ENCODE results near the gene COL4A3.
"Not testable (repeated sequence)": the region's sequence is repeated elsewhere in the genome, so short reads cannot be mapped to it uniquely, and the experiment has no call there.

Gene COL4A3

GRCh38 chr2:227206406-227206805 is 42.0 kb downstream of the COL4A3 start:
- DNase-seq (ENCODE audit: low read depth) = no peak

GRCh38 chr2:227207573-227207972 is 43.1 kb downstream of the COL4A3 start:
- DNase-seq (ENCODE audit: low read depth) = no peak

DNA sequence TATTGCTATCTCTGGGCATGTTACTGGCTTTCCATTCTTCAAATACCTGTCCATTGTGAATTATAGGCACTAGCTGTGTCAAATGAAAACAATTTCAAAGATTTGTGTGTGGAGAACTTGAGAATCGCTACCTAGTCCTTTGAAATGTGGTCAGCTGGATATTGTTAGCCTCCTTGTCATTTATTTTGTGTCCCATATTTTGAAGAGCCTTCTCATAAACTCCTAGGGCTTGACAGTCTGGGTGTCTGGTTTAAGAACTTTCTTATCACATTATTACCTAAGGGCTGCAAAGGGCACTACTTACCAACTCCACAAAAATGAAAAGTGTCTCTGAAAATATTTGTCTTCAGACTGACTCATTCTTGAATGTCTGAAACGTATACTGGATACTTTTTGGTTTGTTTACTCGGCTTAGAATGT is 50.2 kb downstream of the COL4A3 start:
- DNase-seq (ENCODE audit: low read depth) = no peak

DNA sequence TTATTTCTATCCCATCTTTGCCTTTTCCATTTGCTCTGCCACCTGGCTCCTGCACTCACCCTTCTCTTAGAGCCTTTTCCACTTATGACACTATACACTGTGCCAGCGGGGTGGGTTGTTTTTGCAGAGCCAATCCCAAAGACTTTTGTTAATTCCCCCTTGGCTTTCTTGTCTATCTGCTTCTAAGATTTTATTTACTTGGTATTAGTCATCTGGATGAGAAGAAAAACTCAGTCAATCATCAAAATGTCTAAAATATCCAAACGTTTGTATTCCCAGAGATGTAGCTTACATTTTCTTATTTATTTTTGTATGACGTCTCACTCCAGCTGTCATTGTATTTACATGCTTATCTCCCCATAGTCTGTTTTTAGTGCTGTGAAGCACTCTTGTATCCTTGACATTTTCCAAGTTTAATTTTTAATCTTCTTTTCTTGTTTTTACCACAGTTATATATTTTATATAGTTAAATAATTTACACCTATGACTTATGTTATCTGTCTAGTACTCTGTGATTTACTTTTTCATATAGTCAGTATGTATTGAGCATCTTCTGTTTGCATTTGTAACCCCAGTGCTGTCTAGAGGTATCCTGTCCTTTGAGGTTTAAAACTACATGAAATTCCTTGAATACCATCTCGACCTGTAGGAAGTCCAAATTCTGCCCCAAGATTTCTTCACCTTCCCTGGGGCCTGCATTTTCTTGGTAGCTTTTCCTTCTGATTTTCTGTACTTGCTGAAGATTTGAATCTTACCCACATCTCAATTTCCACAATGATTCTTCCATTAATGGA is 55.1 kb downstream of the COL4A3 start:
- no peak for DNase-seq (ENCODE audit: low read depth)

- no peak for DNase-seq (ENCODE audit: low read depth)
Observed at GRCh38 chr2:227221120-227221519, 56.7 kb downstream of the COL4A3 start.

- no peak for DNase-seq (ENCODE audit: low read depth)
Observed at GRCh38 chr2:227222292-227222691, 57.9 kb downstream of the COL4A3 start.

- DNase-seq (ENCODE audit: low read depth) = not testable (repeated sequence)
Observed at GRCh38 chr2:227225641-227226040, 61.2 kb downstream of the COL4A3 start.

GRCh38 chr2:227228061-227228667 is 63.7 kb downstream of the COL4A3 start:
- no peak for DNase-seq (ENCODE audit: low read depth)

- DNase-seq (ENCODE audit: low read depth) = no peak
Observed at GRCh38 chr2:227230151-227230550, 65.7 kb downstream of the COL4A3 start.

DNA sequence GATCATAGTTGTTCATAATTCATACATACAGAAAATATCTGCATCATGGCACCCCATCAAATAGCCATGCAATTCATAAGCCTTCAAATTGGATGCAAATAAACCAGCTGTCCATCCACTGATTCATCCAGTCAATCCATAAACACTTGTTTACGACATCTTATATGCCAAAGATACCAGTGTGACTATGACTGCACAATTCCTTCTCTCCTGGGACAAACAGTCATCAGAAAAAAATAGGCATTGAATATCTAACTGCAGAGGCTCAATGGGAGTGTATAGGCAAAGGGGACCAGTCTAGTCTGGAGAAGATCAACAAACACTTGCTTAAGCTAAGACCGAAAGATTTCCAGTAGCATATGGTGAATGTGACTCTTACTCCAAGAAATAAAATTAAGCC is 70.0 kb downstream of the COL4A3 start:
- DNase-seq (ENCODE audit: low read depth) = no peak

DNA sequence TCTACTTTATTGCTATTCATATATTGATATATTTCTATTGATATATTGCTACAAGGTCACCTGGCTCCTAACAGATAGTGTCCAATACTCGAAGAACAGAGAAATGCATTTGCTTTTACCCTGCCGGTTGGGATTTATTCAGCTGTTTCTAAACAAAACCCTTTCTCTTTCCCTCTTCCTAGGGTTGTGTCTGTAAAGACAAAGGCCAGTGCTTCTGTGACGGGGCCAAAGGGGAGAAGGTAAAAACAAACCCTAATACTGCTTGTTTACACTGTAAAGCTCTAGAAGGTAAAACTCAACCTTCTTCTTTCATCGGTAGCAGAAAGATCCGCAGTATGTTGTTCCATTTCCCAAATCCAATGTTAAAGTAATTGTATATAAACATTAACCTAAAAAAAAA is 73.4 kb downstream of the COL4A3 start:
- DNase-seq (ENCODE audit: low read depth) = no peak

GRCh38 chr2:227238238-227239237 is 74.1 kb downstream of the COL4A3 start:
- DNase-seq (ENCODE audit: low read depth) = peak; percentile 44

DNA sequence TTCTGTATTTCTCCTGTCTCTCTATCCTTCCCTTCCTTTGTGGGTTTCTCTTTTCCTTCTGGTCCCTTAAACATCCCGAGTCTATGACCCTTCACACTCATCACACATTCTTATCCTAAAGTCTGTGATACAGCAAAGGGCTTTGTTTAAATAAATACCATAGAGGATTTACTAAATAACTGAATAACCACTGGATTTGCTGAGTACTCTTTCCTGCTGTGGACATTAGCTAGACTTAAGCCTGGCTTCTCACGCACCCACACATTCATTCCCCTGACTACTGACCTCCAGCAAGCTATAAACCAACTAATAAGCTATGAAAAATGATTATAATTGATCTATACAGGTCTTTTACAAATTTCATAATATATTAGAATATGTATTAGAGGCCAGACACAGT is 76.6 kb downstream of the COL4A3 start:
- DNase-seq (ENCODE audit: low read depth) = no peak

DNA sequence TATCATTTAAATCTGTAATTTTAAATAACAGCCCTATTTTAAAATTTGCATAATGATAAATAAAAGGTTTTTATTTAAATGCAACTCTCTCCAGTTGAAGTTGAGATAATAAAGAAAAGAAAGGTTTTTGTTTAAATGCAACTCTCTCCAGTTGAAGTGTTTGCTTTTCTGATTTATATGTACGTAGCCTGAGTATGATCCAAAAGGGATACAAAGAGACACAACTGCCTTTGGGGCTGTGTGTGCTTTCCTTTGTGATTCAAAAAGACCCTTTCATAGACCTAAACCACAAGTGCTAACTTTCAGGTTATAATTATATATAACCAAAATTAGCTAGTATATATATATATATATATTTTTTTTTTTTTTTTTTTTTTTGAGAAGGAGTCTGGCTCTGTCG is 84.5 kb downstream of the COL4A3 start:
- no peak for DNase-seq (ENCODE audit: low read depth)

DNA sequence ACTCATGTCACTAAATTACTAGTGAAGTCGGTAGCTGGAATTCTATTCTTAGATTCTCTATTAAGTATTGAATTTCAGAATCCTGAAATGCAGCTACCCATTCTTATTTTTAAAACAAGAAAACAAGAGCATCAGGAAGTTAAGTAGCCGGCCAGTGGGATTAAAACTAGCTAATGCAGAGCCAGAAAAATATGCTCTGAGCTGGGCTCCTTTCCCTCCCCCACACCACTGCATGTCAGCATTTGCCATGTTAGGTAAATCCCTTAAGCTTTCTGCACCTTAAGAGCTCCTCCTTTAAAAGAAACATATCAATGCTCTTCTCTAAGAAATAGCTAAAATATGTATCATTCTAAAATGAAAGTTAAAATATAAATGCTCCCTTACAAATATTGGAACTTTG is 88.4 kb downstream of the COL4A3 start:
- DNase-seq (ENCODE audit: low read depth) = no peak

GRCh38 chr2:227256605-227257004 is 92.2 kb downstream of the COL4A3 start:
- no peak for DNase-seq (ENCODE audit: low read depth)

DNA sequence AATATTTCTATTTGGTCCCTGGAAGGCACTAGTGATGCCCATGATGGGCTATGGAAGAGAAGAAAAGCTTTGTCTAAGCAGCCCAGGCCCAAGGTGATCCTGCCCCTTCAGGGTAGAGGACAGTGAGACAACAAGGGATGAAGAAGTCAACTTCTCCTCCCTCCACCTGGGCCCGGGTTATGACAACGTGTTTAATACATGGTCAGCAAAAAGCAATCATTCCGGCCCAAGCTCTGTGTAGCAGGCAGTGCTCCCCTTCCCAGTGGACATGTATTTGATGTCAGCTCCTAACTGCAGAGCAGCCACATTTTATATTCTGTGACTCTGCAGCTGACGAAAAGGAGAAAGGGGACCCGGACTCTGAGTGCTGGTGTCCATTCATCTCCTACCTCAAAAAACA is 93.4 kb downstream of the COL4A3 start:
- no peak for DNase-seq (ENCODE audit: low read depth)

GRCh38 chr2:227260041-227260440 is 95.6 kb downstream of the COL4A3 start:
- no peak for DNase-seq (ENCODE audit: low read depth)

DNA sequence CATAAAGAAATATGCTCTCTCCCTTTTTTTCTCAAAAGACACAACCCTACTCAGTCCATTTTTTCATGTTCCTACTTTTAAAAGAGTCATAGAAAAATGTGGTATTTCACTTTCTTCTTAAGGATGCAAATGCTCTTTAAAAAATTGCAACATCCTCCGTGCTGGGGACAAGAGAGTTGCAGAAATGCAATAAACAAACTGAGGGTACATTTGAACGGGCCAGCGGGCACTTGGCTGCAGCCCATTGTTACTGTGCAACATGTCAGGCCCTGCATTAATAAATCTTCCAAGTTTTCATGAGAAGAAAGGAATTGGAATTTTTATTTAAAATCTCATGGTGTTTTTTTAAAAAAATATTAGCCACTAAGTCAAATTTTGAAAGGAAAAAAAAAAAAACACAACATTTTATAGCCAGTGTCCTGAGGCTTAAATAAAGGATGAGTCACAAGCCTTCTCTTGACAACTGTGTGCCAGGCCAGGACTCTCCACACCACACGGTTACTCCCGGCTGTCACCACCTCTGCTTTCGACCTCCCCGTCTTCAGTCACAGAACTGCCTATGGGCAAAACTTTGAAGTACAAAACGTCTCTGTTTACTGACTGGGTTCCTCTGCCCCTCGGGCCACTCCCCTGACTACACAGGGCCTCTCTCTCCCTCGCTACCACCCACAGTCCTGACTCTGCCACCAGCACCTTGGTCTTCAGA is 103.1 kb downstream of the COL4A3 start:
- no peak for DNase-seq (ENCODE audit: low read depth)

DNA sequence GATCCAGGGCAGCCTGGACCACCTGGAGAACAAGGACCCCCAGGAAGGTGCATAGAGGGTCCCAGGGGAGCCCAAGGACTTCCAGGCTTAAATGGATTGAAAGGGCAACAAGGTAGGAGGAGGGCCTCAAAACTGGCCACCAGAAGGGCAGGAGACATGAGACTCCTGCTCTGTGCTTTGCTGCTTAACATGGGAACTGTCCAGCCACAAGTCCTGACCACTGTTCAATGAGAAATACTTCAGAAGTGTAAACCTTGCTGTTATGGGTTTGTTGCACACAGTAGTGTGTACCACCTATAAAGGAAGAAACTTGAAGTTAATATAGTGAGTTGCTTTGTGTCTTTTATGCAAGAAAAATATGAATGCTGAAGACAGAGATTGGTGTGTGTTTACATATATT is 116.5 kb downstream of the COL4A3 start:
- no peak for DNase-seq (ENCODE audit: low read depth)

DNA sequence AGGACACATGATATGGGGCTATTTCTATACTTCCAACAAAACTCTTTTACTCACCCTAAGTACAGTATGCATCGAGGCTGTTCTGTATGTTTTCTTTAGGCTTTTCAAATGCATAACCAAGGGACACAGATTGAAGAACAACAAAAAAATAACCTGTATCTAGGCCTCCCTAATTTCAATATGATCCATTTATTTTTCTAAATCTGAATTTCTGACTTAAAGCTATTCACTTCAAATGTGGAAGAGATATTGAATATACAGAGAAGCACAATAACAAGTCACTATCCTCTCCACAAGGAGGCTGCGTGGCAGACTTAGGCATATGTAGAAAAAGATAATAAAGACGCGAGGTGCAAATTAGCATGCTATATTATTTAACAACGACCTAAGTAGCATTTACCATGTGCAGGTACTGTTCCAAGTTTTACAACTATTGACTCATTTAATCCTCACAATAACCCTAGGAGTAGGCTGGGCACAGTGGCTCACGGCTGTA is 121.4 kb downstream of the COL4A3 start:
- DNase-seq (ENCODE audit: low read depth) = no peak

GRCh38 chr2:227287771-227288170 is 123.3 kb downstream of the COL4A3 start:
- DNase-seq (ENCODE audit: low read depth) = no peak

Data from activated T-cell treated with anti-CD3 and anti-CD28 coated beads for 24 hours (primary cell).